ENCODE data around the gene PVR. TPM values are rescaled to one million over a fixed set of nuclear protein-coding genes. Genes with fewer than 3 reads are reported as not detected.
"Not testable (repeated sequence)": the region's sequence is repeated elsewhere in the genome, so short reads cannot be mapped to it uniquely, and the experiment has no call there.

PVR gene
- total RNA-seq, 1 donor from 2014 or later, result 15.7 TPM

DNA sequence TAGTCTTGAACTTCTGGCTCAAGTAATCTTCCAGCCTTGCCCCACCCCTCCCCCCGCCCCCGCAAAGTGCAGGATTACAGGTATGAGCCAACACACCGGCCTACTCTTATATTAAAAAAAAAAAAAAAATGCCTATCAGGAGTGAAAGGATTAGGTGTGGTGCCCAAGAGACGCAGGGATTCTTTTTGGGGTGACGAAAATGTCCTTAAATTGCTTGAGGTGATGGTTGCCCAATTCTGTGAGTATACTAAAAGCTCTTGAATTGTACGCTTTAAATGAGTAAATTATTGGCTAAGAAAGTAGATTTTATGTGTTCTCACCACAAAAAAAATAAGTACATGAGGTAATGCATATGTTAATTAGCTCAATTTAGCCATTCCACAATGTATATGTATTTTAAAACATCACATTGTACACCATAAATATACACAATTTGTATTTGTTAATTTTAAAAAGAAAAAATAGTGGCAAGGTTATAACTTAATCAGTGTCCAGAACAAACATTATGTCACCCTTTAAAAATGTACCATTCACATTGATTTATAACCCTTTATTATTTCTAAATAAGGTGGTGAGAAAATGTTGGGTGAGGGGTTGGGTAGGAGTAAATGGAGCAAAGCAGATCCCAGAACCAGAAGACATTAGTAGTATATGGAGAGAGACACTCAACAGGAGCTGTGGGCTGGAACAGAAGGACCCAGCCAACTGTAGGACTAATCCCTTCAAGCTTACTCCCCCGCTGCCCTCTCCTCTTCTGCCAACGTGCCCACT lies 26.4 kb upstream of the PVR start:
- Histone ChIP-seq H3K4me3 (ENCODE audit: low read length in 3 of 3) (no peak overlapping the region), H3K4me1 (ENCODE audit: control insufficient read depth in 3 of 3, insufficient read depth in 3 of 3, low read length in 3 of 3) (no peaks in the 10 kb centered on the region), H3K9me3 (ENCODE audit: control insufficient read depth in 3 of 3, low read length in 3 of 3) (no peaks in the 10 kb centered on the region), H3K27ac (ENCODE audit: low read depth, low read length) (no peak overlapping the region), H3K36me3 (ENCODE audit: control insufficient read depth in 3 of 3, insufficient read depth in 3 of 3, low read length in 3 of 3) (no peaks in the 10 kb centered on the region), H3K9ac (ENCODE audit: low read depth in 1 of 3, low read length in 3 of 3) (no peak overlapping the region), H3K27me3 (ENCODE audit: control insufficient read depth in 3 of 3, insufficient read depth in 3 of 3, low read length in 3 of 3) (peaks cover 0 to 2% (median 0%) of the 10 kb centered on the region in 3 donors)

DNA sequence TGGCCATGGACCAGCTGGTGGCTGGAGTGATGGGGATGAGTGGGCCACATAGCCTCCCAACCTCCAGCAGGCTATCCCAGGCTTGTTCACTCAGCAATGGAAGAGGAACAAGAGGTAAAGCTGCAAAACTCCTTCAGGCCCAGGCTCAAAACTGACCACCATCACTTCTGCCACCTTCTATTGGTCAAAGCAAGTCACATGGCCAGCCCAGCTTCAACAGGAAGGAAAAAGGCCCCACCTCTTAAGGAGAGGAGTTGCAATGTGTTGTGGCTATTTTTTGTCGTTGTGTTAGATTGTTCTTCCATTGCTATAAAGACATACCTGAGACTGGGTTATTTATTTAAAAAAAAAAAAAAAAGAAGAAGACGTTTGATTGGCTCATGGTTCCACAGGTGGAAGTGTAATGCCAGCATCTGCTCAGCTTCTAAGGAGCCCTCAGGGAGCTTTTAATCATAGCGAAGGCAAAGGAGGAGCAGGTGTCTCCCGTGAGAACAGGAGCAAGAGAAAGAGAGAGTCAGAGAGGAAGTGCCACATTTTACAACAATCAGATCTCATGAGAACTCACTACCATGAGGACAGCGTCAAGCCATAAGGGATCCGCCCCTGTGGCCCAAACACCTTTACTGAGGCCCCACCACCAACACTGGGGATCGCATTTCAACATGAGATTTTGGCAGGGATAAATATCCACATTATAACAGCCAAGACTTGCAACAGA lies 24.9 kb upstream of the PVR start:
- H3K9ac ChIP-seq (ENCODE audit: low read depth in 1 of 3, low read length in 3 of 3), result no peak overlapping the region
- H3K27me3 ChIP-seq (ENCODE audit: control insufficient read depth in 3 of 3, insufficient read depth in 3 of 3, low read length in 3 of 3), result peaks cover 0 to 3% (median 0%) of the 10 kb centered on the region in 3 donors
- no peaks in the 10 kb centered on the region for H3K4me1 ChIP-seq (ENCODE audit: control insufficient read depth in 3 of 3, insufficient read depth in 3 of 3, low read length in 3 of 3)
- no peak overlapping the region for H3K4me3 ChIP-seq (ENCODE audit: low read length in 3 of 3)
- H3K36me3 ChIP-seq (ENCODE audit: control insufficient read depth in 3 of 3, insufficient read depth in 3 of 3, low read length in 3 of 3), result no peaks in the 10 kb centered on the region
- H3K9me3 ChIP-seq (ENCODE audit: control insufficient read depth in 3 of 3, low read length in 3 of 3), result no peaks in the 10 kb centered on the region
- H3K27ac ChIP-seq (ENCODE audit: low read depth, low read length), result no peak overlapping the region

DNA sequence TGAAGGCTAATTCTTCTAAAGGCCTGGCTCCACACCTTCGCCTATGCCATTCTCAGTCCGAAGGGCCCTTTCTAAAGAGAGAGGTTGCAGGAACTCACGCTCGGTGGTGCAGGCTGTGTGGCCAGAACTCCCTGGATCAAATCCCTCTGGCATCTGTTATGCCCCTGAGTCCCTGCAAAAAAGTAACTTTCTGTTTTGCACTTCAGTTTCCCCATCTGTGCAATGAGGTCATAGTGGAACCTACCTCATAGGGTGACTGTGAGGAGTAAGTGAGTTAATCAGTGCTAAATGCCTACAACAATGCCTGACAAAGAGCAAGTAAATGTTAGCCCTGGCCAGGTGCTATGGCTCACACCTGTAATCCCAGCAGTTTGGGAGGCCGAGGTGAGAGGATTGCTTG lies 23.0 kb upstream of the PVR start:
- H3K27ac ChIP-seq (ENCODE audit: low read depth, low read length), result no peak overlapping the region
- no peaks in the 10 kb centered on the region for H3K9me3 ChIP-seq (ENCODE audit: control insufficient read depth in 3 of 3, low read length in 3 of 3)
- peaks cover 0 to 5% (median 0%) of the 10 kb centered on the region in 3 donors for H3K4me1 ChIP-seq (ENCODE audit: control insufficient read depth in 3 of 3, insufficient read depth in 3 of 3, low read length in 3 of 3)
- no peak overlapping the region for H3K4me3 ChIP-seq (ENCODE audit: low read length in 3 of 3)
- no peaks in the 10 kb centered on the region for H3K36me3 ChIP-seq (ENCODE audit: control insufficient read depth in 3 of 3, insufficient read depth in 3 of 3, low read length in 3 of 3)
- H3K9ac ChIP-seq (ENCODE audit: low read depth in 1 of 3, low read length in 3 of 3), result no peak overlapping the region
- H3K27me3 ChIP-seq (ENCODE audit: control insufficient read depth in 3 of 3, insufficient read depth in 3 of 3, low read length in 3 of 3), result peaks cover 0 to 3% (median 0%) of the 10 kb centered on the region in 3 donors

DNA sequence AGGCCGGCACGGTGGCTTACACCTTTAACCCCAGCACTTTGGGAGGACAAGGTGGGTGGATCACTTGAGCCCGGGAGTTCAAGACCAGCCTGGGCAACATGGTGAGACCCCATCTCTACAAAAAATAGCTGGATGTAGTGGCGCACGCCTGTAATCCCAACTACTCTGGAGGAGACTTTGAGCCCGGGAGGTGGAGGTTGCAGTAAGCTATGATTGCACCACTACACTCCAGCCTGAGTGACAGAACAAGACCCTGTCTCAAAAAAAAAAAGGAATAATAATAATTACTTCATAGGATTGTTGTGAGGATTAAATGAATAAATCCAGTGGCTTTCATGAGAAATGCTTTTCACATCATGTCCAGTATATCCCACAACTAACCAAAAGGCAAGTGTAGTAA lies 22.3 kb upstream of the PVR start:
- Histone ChIP-seq H3K36me3 (ENCODE audit: control insufficient read depth in 3 of 3, insufficient read depth in 3 of 3, low read length in 3 of 3) (no peaks in the 10 kb centered on the region), H3K27ac (ENCODE audit: low read depth, low read length) (no peak overlapping the region), H3K27me3 (ENCODE audit: control insufficient read depth in 3 of 3, insufficient read depth in 3 of 3, low read length in 3 of 3) (peaks cover 0 to 3% (median 0%) of the 10 kb centered on the region in 3 donors), H3K9ac (ENCODE audit: low read depth in 1 of 3, low read length in 3 of 3) (no peak overlapping the region), H3K9me3 (ENCODE audit: control insufficient read depth in 3 of 3, low read length in 3 of 3) (no peaks in the 10 kb centered on the region), H3K4me1 (ENCODE audit: control insufficient read depth in 3 of 3, insufficient read depth in 3 of 3, low read length in 3 of 3) (peaks cover 3 to 11% (median 5%) of the 10 kb centered on the region in 3 donors), H3K4me3 (ENCODE audit: low read length in 3 of 3) (no peak overlapping the region)

GRCh38 chr19:44623080-44623479 lies 20.6 kb upstream of the PVR start:
- peaks cover 3 to 17% (median 5%) of the 10 kb centered on the region in 3 donors for H3K4me1 ChIP-seq (ENCODE audit: control insufficient read depth in 3 of 3, insufficient read depth in 3 of 3, low read length in 3 of 3)
- H3K9me3 ChIP-seq (ENCODE audit: control insufficient read depth in 3 of 3, low read length in 3 of 3), result no peaks in the 10 kb centered on the region
- H3K27me3 ChIP-seq (ENCODE audit: control insufficient read depth in 3 of 3, insufficient read depth in 3 of 3, low read length in 3 of 3), result peaks cover 0 to 3% (median 0%) of the 10 kb centered on the region in 3 donors
- H3K4me3 ChIP-seq (ENCODE audit: low read length in 3 of 3), result no peak overlapping the region
- H3K36me3 ChIP-seq (ENCODE audit: control insufficient read depth in 3 of 3, insufficient read depth in 3 of 3, low read length in 3 of 3), result no peaks in the 10 kb centered on the region
- no peak overlapping the region for H3K9ac ChIP-seq (ENCODE audit: low read depth in 1 of 3, low read length in 3 of 3)
- H3K27ac ChIP-seq (ENCODE audit: low read depth, low read length), result no peak overlapping the region

DNA sequence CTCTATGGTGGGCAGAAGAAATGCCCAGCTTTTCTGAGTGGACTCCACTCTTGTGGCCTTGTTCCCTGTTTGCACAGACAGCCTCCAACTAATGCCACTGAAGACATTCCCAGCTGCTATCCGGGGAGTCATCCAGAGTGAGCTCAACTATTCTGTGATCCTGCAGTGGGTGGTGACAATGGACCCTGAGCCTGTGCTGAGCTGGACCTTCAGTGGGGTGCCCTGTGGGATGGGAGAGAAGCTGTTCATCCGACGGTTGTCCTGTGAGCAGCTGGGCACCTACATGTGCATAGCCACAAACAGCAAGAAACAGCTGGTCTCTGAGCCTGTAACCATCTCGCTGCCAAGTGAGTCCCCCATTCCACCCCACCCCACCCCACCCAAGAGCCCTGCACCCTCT lies 20.1 kb upstream of the PVR start:
- peaks cover 3 to 17% (median 5%) of the 10 kb centered on the region in 3 donors for H3K4me1 ChIP-seq (ENCODE audit: control insufficient read depth in 3 of 3, insufficient read depth in 3 of 3, low read length in 3 of 3)
- H3K9me3 ChIP-seq (ENCODE audit: control insufficient read depth in 3 of 3, low read length in 3 of 3), result no peaks in the 10 kb centered on the region

DNA sequence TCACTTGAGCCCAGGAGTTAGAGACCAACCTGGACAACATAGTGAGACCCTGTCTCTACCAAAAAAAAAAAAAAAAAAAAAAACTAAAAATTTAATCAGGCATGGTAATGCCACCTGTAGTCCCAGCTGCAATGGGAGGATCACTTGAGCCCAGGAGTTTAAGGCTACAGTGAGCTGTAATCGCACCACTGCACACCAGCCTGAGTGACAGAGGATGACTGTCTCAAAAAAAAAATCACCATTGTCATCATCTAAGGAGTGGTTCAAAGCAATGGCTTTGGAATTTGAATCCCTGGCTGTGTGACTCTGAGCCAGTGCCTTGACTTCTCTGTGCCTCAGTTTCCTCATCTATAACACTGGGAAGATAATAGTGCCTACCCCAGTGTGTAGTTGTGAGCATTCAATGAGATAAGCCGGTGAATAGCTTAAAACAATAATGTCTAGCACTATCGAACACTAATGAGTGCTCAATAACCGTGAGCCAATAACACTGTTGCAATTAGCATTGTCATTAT lies 18.8 kb upstream of the PVR start:
- Histone ChIP-seq H3K4me1 (ENCODE audit: control insufficient read depth in 3 of 3, insufficient read depth in 3 of 3, low read length in 3 of 3) (peaks cover 3 to 17% (median 5%) of the 10 kb centered on the region in 3 donors), H3K36me3 (ENCODE audit: control insufficient read depth in 3 of 3, insufficient read depth in 3 of 3, low read length in 3 of 3) (peaks cover 0 to 4% (median 0%) of the 10 kb centered on the region in 3 donors), H3K27ac (ENCODE audit: low read depth, low read length) (no peak overlapping the region), H3K9me3 (ENCODE audit: control insufficient read depth in 3 of 3, low read length in 3 of 3) (no peaks in the 10 kb centered on the region), H3K4me3 (ENCODE audit: low read length in 3 of 3) (no peak overlapping the region), H3K27me3 (ENCODE audit: control insufficient read depth in 3 of 3, insufficient read depth in 3 of 3, low read length in 3 of 3) (peaks cover 0 to 3% (median 0%) of the 10 kb centered on the region in 3 donors), H3K9ac (ENCODE audit: low read depth in 1 of 3, low read length in 3 of 3) (no peak overlapping the region)

More for the DNA sequence above, 20.1 kb upstream of the PVR start:
- Histone ChIP-seq H3K36me3 (ENCODE audit: control insufficient read depth in 3 of 3, insufficient read depth in 3 of 3, low read length in 3 of 3) (no peaks in the 10 kb centered on the region), H3K9ac (ENCODE audit: low read depth in 1 of 3, low read length in 3 of 3) (no peak overlapping the region), H3K4me3 (ENCODE audit: low read length in 3 of 3) (no peak overlapping the region), H3K27me3 (ENCODE audit: control insufficient read depth in 3 of 3, insufficient read depth in 3 of 3, low read length in 3 of 3) (peaks cover 0 to 3% (median 0%) of the 10 kb centered on the region in 3 donors), H3K27ac (ENCODE audit: low read depth, low read length) (no peak overlapping the region)

DNA sequence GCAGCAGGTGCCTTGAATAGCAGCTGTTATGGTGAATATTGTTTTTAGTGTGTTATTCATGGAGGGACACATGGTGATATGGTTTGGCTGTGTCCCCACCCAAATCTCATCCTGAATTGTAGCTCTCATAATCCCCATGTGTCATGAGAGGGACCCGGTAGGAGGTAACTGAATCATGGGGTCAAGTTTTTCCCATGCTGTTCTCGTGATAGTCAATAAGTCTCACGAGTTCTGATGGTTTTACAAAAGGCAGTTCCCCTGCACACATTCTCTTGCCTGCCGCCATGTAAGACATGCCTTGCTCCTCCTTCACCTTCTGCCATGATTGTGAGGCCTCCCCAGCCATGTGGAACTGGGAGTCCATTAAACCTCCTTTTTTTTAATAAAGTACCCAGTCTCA lies 18.1 kb upstream of the PVR start:
- H3K4me1 ChIP-seq (ENCODE audit: control insufficient read depth in 3 of 3, insufficient read depth in 3 of 3, low read length in 3 of 3), result peaks cover 3 to 17% (median 5%) of the 10 kb centered on the region in 3 donors
- H3K27me3 ChIP-seq (ENCODE audit: control insufficient read depth in 3 of 3, insufficient read depth in 3 of 3, low read length in 3 of 3); H3K27ac ChIP-seq (ENCODE audit: low read depth, low read length); H3K9ac ChIP-seq (ENCODE audit: low read depth in 1 of 3, low read length in 3 of 3); H3K4me3 ChIP-seq (ENCODE audit: low read length in 3 of 3); H3K36me3 ChIP-seq (ENCODE audit: control insufficient read depth in 3 of 3, insufficient read depth in 3 of 3, low read length in 3 of 3); H3K9me3 ChIP-seq (ENCODE audit: control insufficient read depth in 3 of 3, low read length in 3 of 3): not testable (repeated sequence)

DNA sequence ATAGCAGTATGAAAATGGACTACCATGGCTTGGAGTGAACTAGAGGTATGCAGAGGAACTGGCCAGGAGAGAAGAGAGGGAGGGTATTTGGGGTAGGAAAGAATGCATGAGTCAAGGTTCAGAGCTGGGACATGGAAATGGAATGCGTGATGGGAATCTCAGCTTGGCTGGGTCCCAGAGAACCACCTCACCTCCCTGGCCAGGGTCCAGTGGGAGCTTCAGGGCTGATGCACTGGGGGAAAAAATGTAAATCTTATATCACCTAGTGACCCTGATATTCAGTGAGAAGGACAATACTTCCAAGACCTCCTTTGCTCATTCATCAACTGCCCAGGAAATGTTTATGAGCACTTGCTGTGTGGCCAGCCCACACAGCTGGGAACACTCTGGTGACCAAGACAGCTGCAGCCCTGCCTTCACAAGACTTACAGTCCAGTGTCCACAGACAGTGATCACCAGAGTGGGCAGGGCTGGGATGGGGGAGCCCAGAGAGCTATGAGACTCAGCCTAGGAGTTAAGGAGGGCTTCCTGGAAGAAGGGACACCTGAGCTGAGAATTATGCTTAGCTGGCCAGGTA lies 17.6 kb upstream of the PVR start:
- no peak overlapping the region for H3K4me3 ChIP-seq (ENCODE audit: low read length in 3 of 3)
- H3K4me1 ChIP-seq (ENCODE audit: control insufficient read depth in 3 of 3, insufficient read depth in 3 of 3, low read length in 3 of 3), result peaks cover 3 to 17% (median 5%) of the 10 kb centered on the region in 3 donors
- no peaks in the 10 kb centered on the region for H3K9me3 ChIP-seq (ENCODE audit: control insufficient read depth in 3 of 3, low read length in 3 of 3)
- H3K27ac ChIP-seq (ENCODE audit: low read depth, low read length), result no peak overlapping the region
- peaks cover 0 to 4% (median 0%) of the 10 kb centered on the region in 3 donors for H3K36me3 ChIP-seq (ENCODE audit: control insufficient read depth in 3 of 3, insufficient read depth in 3 of 3, low read length in 3 of 3)
- H3K9ac ChIP-seq (ENCODE audit: low read depth in 1 of 3, low read length in 3 of 3), result no peak overlapping the region
- peaks cover 0 to 3% (median 0%) of the 10 kb centered on the region in 3 donors for H3K27me3 ChIP-seq (ENCODE audit: control insufficient read depth in 3 of 3, insufficient read depth in 3 of 3, low read length in 3 of 3)

Data from skeletal muscle tissue (tissue), 4 donors.